DND-41 (cell line): ENCODE results near the gene TMEM237.
"Not testable (repeated sequence)": the region's sequence is repeated elsewhere in the genome, so short reads cannot be mapped to it uniquely, and the experiment has no call there.

ENCODE experiments used
- ATAC-seq: fragments of 200-7000 bp; cut with Tn5 transposase; 3 replicates; pipeline ENCODE4 v1.9.1; 2021; ENCODE audit warnings: low read depth; ENCODE audit not compliant: insufficient read depth
- DNase-seq: peaks from one replicate; pipeline ENCODE4 v3.0.0-alpha.2; 2020
- H2AFZ ChIP-seq: 2 replicates; pipeline ENCODE4 v1.6.0; 2012; ENCODE audit warnings: low read depth, low read length
- H3K27ac ChIP-seq: 2 replicates; pipeline ENCODE4 v1.5.1; 2012; ENCODE audit warnings: low read length, inconsistent platforms
- H3K27me3 ChIP-seq: fragments of 200-600 bp; sonication (generic); 2 replicates; pipeline ENCODE4 v1.6.0; 2012; ENCODE audit warnings: low read length, mild to moderate bottlenecking, inconsistent platforms; ENCODE audit not compliant: insufficient read depth, poor library complexity
- H3K36me3 ChIP-seq: 2 replicates; pipeline ENCODE4 v1.5.1; 2012; ENCODE audit warnings: low read length, inconsistent platforms; ENCODE audit not compliant: insufficient read depth
- H3K4me1 ChIP-seq: 2 replicates; pipeline ENCODE4 v1.5.1; 2012; ENCODE audit warnings: mild to moderate bottlenecking, low read length; ENCODE audit not compliant: insufficient read depth
- H3K4me2 ChIP-seq: 2 replicates; pipeline ENCODE4 v1.6.0; 2012; ENCODE audit warnings: mild to moderate bottlenecking, moderate library complexity, low read length, inconsistent platforms; ENCODE audit not compliant: insufficient read depth
- H3K4me3 ChIP-seq, 2 experiments: fragments of 200-600 bp in 1 of 2; shearing (Covaris generic) in 1 of 2; 2 replicates each; pipeline ENCODE4 v1.5.1; 2012 to 2016; ENCODE audit warnings: inconsistent platforms in 2 of 2, low read length in 2 of 2, mild to moderate bottlenecking in 2 of 2, low read depth in 1 of 2, moderate library complexity in 1 of 2
- H3K79me2 ChIP-seq: 2 replicates; pipeline ENCODE4 v1.6.0; 2012; ENCODE audit warnings: low read length, inconsistent platforms; ENCODE audit not compliant: insufficient read depth
- H3K9ac ChIP-seq: 2 replicates; pipeline ENCODE4 v1.6.0; 2012; ENCODE audit warnings: low read depth, mild to moderate bottlenecking, inconsistent platforms, low read length, moderate library complexity
- H3K9me3 ChIP-seq: 2 replicates; pipeline ENCODE4 v1.5.1; 2012; ENCODE audit warnings: low read length, moderate library complexity, mild to moderate bottlenecking, inconsistent platforms; ENCODE audit not compliant: insufficient read depth, severe bottlenecking
- H4K20me1 ChIP-seq: 2 replicates; pipeline ENCODE4 v1.6.0; 2012; ENCODE audit warnings: low read length; ENCODE audit not compliant: insufficient read depth
- EZH2 ChIP-seq: IDR thresholded peaks from 3 replicates; pipeline ENCODE4 v1.6.1; 2012; ENCODE audit warnings: borderline replicate concordance, low read depth, mild to moderate bottlenecking, moderate library complexity, low read length, inconsistent platforms; ENCODE audit not compliant: severe bottlenecking
- TF ChIP-seq, protein P1 (sequence below): IDR thresholded peaks from 2 replicates; pipeline ENCODE4 v1.5.1; 2012; ENCODE audit warnings: borderline replicate concordance, low read length, moderate library complexity, mild to moderate bottlenecking; ENCODE audit not compliant: poor library complexity, severe bottlenecking; ENCODE audit errors: extremely low read depth

TMEM237 gene

DNA sequence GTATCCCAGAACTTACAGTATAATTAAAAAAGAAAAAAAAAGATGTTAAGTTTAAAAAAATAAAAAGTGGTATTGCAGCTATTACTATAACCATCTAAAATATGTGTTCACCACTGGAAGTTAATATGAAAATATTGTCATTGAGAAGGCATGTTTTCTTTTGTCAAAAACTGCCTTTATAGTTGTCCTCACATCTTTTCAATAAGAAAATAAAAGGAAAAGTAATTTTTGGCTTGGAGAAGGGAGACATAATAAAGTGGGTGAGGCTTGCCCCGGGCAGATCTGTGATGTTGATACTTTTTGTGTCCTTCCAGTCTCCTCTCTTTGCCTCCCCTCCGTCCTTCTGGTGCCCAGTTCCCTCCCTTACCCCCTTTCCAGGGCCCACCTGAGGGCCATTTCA, 30.2 kb upstream of the TMEM237 start:
- Histone ChIP-seq H3K4me3 (no peak overlapping the region), H4K20me1 (no peaks in the 10 kb centered on the region), H3K4me2 (no peak overlapping the region), H3K4me1 (no peaks in the 10 kb centered on the region), H3K27me3 (peaks cover 11% of the 10 kb centered on the region), H3K9me3 (no peaks in the 10 kb centered on the region), H2AFZ (no peak overlapping the region), H3K9ac (no peak overlapping the region), H3K79me2 (no peaks in the 10 kb centered on the region), H3K36me3 (no peaks in the 10 kb centered on the region), H3K27ac (no peak overlapping the region)
- ATAC-seq (no peak), DNase-seq (no peak)
- TF ChIP-seq EZH2 = no peak
- TF ChIP-seq, protein P1, sequence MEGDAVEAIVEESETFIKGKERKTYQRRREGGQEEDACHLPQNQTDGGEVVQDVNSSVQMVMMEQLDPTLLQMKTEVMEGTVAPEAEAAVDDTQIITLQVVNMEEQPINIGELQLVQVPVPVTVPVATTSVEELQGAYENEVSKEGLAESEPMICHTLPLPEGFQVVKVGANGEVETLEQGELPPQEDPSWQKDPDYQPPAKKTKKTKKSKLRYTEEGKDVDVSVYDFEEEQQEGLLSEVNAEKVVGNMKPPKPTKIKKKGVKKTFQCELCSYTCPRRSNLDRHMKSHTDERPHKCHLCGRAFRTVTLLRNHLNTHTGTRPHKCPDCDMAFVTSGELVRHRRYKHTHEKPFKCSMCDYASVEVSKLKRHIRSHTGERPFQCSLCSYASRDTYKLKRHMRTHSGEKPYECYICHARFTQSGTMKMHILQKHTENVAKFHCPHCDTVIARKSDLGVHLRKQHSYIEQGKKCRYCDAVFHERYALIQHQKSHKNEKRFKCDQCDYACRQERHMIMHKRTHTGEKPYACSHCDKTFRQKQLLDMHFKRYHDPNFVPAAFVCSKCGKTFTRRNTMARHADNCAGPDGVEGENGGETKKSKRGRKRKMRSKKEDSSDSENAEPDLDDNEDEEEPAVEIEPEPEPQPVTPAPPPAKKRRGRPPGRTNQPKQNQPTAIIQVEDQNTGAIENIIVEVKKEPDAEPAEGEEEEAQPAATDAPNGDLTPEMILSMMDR = no peak

DNA sequence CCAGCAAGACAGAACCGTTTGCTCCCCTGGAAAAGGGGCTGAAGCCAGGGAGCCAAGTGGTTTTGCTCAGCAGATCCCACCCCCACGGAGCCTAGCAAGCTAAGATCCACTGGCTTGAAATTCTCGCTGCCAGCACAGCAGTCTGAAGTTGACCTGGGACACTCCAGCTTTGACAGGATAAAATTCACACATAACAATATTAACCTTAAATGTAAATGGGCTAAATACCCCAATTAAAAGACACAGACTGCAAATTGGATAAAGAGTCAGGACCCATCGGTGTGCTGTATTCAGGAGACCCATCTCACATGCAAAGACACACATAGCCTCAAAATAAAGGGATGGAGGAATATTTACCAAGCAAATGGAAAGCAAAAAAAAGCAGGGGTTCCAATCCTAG, 27.9 kb upstream of the TMEM237 start:
- H3K4me1 ChIP-seq, H3K79me2 ChIP-seq, H3K9ac ChIP-seq, H3K4me2 ChIP-seq, H3K27ac ChIP-seq, H3K4me3 ChIP-seq, H4K20me1 ChIP-seq, H2AFZ ChIP-seq, DNase-seq, ATAC-seq, H3K36me3 ChIP-seq, H3K9me3 ChIP-seq: not testable (repeated sequence)
- H3K27me3 ChIP-seq = peaks cover 11% of the 10 kb centered on the region

DNA sequence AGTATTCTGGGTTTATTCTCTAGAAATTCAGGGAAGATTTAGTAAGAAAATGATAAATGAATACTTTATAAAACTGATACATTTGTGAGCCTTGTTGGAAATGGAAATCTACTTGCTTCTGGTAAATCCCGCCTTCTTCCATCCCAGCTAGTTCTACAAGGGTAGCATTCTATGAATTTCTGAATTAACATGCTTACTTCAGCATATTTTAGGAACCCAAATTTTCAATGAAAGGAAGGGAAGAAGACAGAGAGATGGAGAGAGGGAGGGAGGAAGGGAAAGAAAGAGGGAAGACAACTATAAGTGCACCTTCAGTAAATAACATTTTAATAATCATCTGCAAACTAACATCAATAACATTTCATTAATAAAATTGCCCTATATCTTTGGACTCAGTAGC, 26.6 kb upstream of the TMEM237 start:
- Histone ChIP-seq H3K79me2 (no peaks in the 10 kb centered on the region), H3K4me2 (no peak overlapping the region), H2AFZ (no peak overlapping the region), H3K27me3 (peaks cover 10% of the 10 kb centered on the region), H3K4me1 (no peaks in the 10 kb centered on the region), H3K9me3 (no peaks in the 10 kb centered on the region), H3K27ac (no peak overlapping the region), H4K20me1 (no peaks in the 10 kb centered on the region), H3K4me3 (no peak overlapping the region), H3K36me3 (no peaks in the 10 kb centered on the region), H3K9ac (no peak overlapping the region)
- no peak for TF ChIP-seq EZH2
- TF ChIP-seq, protein P1 = no peak
- no peak for DNase-seq
- no peak for ATAC-seq

GRCh38 chr2:201668402-201668910, 25.2 kb upstream of the TMEM237 start:
- no peak overlapping the region for H3K4me2 ChIP-seq
- TF ChIP-seq, protein P1 = no peak
- no peak for TF ChIP-seq EZH2
- H3K4me1 ChIP-seq = no peaks in the 10 kb centered on the region
- no peak overlapping the region for H3K9ac ChIP-seq
- ATAC-seq = no peak
- H3K79me2 ChIP-seq = no peaks in the 10 kb centered on the region
- no peak for DNase-seq
- no peak overlapping the region for H3K4me3 ChIP-seq
- no peaks in the 10 kb centered on the region for H3K9me3 ChIP-seq
- H3K27me3 ChIP-seq = no peaks in the 10 kb centered on the region
- no peaks in the 10 kb centered on the region for H4K20me1 ChIP-seq
- H3K36me3 ChIP-seq = no peaks in the 10 kb centered on the region
- H3K27ac ChIP-seq = no peak overlapping the region
- H2AFZ ChIP-seq = no peak overlapping the region
